Sigmoid colon (tissue), 4 donors: ENCODE measurements around the gene SLAMF6.

ENCODE experiments used
- POLR2A ChIP-seq, 2 donors: fragments of 450-650 bp; IDR thresholded peaks; one replicate each; pipeline ENCODE4 v1.6.1; 2016; ENCODE audit warnings: antibody characterized with exemption in 2 of 2, mild to moderate bottlenecking in 2 of 2, moderate library complexity in 2 of 2
- POLR2AphosphoS5 ChIP-seq, 4 donors: sonication (generic); formaldehyde crosslinking; IDR thresholded peaks; one replicate each; pipeline ENCODE4 v1.6.1; 2017; ENCODE audit warnings: antibody characterized with exemption in 4 of 4
- TF ChIP-seq, protein P1 (sequence below), 4 experiments: fragments of 450-650 bp in 3 of 4; fragments of 200-600 bp in 1 of 4; IDR thresholded peaks; one replicate each; pipeline ENCODE4 v1.5.1; 2016 to 2019; ENCODE audit warnings: antibody characterized with exemption in 4 of 4, mild to moderate bottlenecking in 3 of 4, moderate library complexity in 2 of 4

DNA sequence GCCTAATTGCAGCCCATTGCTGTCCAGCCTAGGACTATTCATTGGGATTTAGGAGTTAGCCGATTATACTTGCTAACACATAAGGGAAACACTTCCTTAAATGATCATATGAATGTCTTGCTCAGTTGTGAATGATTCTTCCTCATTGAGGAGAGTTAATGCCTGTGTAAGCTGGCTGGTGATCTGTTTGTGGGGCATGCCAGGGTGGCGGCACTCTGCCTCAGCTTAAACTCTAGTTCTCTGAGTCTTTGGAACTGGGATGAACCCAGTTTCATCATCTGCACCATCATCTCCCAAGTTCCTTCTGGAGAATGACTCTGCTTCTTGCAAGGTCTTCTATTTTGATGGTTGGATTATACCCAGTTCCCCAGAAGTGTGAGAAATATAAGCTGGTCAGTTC, 23.9 kb upstream of the SLAMF6 start:
- TF ChIP-seq, protein P1, sequence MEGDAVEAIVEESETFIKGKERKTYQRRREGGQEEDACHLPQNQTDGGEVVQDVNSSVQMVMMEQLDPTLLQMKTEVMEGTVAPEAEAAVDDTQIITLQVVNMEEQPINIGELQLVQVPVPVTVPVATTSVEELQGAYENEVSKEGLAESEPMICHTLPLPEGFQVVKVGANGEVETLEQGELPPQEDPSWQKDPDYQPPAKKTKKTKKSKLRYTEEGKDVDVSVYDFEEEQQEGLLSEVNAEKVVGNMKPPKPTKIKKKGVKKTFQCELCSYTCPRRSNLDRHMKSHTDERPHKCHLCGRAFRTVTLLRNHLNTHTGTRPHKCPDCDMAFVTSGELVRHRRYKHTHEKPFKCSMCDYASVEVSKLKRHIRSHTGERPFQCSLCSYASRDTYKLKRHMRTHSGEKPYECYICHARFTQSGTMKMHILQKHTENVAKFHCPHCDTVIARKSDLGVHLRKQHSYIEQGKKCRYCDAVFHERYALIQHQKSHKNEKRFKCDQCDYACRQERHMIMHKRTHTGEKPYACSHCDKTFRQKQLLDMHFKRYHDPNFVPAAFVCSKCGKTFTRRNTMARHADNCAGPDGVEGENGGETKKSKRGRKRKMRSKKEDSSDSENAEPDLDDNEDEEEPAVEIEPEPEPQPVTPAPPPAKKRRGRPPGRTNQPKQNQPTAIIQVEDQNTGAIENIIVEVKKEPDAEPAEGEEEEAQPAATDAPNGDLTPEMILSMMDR (IDR thresholded peaks at IDR 0.05), result no peak
- TF ChIP-seq POLR2AphosphoS5 (IDR thresholded peaks at IDR 0.05), result no peak
- no peak for TF ChIP-seq POLR2A (IDR thresholded peaks at IDR 0.05)
